ENCODE data around the gene MAP9.

Gene MAP9

DNA sequence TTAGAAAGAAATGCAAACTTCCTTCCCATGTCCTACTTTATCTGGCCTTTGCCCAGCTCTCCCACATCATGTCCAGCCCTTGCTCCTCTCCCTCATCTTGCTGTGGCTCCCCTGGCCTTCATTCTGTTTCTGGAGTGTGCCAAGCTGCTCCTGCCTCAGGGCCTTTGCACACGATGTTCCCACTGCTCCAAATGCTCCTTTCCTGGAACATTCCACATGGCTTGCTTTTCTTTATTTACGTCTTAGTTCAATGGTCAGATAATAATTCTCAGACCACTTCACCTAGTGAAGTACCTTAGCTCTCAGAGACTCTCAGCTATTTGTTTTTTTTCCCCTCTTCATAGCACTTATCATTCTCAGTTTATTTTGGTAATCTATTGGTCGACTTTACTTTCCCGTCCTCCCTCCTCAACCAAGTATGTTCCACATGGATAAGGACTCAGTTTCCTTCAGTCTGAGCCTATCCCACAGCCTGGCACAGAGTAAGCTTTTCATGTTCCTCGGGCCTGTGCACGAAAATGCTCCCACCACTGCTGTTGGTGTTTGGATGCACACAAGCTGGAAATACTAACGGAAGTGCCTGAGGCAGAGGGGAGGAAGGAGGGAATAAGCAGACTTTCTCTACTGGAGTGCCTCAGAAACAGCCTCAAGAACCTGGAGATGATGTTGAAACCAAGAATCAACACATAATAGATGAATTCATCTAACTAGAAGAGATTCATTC, 23.4 kb upstream of the MAP9 start:
- no peak overlapping the region for H3K27ac ChIP-seq (replicated peaks)
- no peak for DNase-seq (ENCODE audit: low read depth in 1 of 2, low spot score in 1 of 2)
- TF ChIP-seq GABPA (IDR thresholded peaks at IDR 0.05; ENCODE audit: low read depth): no peak
- TF ChIP-seq CTCF (IDR thresholded peaks at IDR 0.05; ENCODE audit: insufficient read depth, low read length): no peak
- no peak for TF ChIP-seq SPI1 (IDR thresholded peaks at IDR 0.05; ENCODE audit: borderline replicate concordance, low read depth)
- no peak for TF ChIP-seq POLR2AphosphoS5 (IDR thresholded peaks at IDR 0.05; ENCODE audit: low read depth)
- TF ChIP-seq, protein P1, sequence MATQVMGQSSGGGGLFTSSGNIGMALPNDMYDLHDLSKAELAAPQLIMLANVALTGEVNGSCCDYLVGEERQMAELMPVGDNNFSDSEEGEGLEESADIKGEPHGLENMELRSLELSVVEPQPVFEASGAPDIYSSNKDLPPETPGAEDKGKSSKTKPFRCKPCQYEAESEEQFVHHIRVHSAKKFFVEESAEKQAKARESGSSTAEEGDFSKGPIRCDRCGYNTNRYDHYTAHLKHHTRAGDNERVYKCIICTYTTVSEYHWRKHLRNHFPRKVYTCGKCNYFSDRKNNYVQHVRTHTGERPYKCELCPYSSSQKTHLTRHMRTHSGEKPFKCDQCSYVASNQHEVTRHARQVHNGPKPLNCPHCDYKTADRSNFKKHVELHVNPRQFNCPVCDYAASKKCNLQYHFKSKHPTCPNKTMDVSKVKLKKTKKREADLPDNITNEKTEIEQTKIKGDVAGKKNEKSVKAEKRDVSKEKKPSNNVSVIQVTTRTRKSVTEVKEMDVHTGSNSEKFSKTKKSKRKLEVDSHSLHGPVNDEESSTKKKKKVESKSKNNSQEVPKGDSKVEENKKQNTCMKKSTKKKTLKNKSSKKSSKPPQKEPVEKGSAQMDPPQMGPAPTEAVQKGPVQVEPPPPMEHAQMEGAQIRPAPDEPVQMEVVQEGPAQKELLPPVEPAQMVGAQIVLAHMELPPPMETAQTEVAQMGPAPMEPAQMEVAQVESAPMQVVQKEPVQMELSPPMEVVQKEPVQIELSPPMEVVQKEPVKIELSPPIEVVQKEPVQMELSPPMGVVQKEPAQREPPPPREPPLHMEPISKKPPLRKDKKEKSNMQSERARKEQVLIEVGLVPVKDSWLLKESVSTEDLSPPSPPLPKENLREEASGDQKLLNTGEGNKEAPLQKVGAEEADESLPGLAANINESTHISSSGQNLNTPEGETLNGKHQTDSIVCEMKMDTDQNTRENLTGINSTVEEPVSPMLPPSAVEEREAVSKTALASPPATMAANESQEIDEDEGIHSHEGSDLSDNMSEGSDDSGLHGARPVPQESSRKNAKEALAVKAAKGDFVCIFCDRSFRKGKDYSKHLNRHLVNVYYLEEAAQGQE (IDR thresholded peaks at IDR 0.05; ENCODE audit: insufficient replicate concordance, low read depth): no peak
- no peak overlapping the region for H3K4me3 ChIP-seq (replicated peaks; ENCODE audit: insufficient read depth, low read length)
- H3K27me3 ChIP-seq (ENCODE audit: insufficient read depth, poor library complexity, severe bottlenecking): no peaks in the 10 kb centered on the region

DNA sequence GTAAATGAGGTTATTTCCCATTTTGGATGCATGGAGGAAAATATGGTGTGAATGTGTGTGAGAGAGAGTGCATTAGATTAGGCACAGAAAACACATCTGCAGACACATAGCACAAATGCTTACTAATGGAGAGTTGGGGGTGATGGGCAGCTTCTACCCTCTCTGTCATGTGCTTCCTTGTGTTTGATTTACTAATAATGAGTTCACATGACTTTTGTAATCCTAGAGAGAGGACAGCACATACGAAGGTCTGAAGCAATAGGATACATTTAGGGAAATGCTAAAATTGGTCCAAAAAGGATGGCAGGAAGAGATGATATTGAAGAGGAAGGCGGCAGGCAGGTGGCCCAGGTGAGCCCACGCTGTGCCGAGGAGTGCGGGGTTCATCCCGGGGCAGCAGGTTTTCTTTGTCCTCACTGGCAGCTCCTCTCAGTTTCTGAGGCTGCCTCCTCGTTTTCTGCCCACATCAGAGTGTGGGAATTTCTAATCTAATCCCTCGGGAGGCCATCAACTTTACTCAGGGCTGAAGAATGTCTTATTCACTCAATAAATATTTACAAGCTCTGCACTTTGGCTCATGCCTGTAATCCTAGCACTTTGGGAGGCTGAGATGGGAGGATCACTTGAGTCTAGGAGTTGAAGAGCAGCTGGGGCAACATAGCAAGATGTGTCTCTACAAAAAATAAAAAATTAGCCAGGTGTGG, 15.9 kb upstream of the MAP9 start:
- Histone ChIP-seq H3K27me3 (ENCODE audit: insufficient read depth, poor library complexity, severe bottlenecking) (no peaks in the 10 kb centered on the region), H3K27ac (replicated peaks) (no peak overlapping the region), H3K4me3 (replicated peaks; ENCODE audit: insufficient read depth, low read length) (no peak overlapping the region)
- no peak for DNase-seq (ENCODE audit: low read depth in 1 of 2, low spot score in 1 of 2)
- TF ChIP-seq CTCF (IDR thresholded peaks at IDR 0.05; ENCODE audit: insufficient read depth, low read length) (no peak), POLR2AphosphoS5 (IDR thresholded peaks at IDR 0.05; ENCODE audit: low read depth) (no peak), GABPA (IDR thresholded peaks at IDR 0.05; ENCODE audit: low read depth) (no peak)
- TF ChIP-seq, protein P1 (IDR thresholded peaks at IDR 0.05; ENCODE audit: insufficient replicate concordance, low read depth): no peak

GRCh38 chr4:155391932-155392331, 15.2 kb upstream of the MAP9 start:
- Histone ChIP-seq H3K27ac (replicated peaks) (no peak overlapping the region), H3K27me3 (ENCODE audit: insufficient read depth, poor library complexity, severe bottlenecking) (no peaks in the 10 kb centered on the region), H3K4me3 (replicated peaks; ENCODE audit: insufficient read depth, low read length) (no peak overlapping the region)
- no peak for TF ChIP-seq GABPA (IDR thresholded peaks at IDR 0.05; ENCODE audit: low read depth)
- no peak for TF ChIP-seq POLR2AphosphoS5 (IDR thresholded peaks at IDR 0.05; ENCODE audit: low read depth)
- TF ChIP-seq, protein P1 (IDR thresholded peaks at IDR 0.05; ENCODE audit: insufficient replicate concordance, low read depth): no peak
- DNase-seq (ENCODE audit: low read depth in 1 of 2, low spot score in 1 of 2): no peak

Measured in HL-60 (cell line).